ENCODE results near the gene OR2T5.
"Not testable (repeated sequence)": the region's sequence is repeated elsewhere in the genome, so short reads cannot be mapped to it uniquely, and the experiment has no call there.

The OR2T5 gene, protein sequence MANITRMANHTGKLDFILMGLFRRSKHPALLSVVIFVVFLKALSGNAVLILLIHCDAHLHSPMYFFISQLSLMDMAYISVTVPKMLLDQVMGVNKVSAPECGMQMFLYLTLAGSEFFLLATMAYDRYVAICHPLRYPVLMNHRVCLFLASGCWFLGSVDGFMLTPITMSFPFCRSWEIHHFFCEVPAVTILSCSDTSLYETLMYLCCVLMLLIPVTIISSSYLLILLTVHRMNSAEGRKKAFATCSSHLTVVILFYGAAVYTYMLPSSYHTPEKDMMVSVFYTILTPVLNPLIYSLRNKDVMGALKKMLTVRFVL

DNA sequence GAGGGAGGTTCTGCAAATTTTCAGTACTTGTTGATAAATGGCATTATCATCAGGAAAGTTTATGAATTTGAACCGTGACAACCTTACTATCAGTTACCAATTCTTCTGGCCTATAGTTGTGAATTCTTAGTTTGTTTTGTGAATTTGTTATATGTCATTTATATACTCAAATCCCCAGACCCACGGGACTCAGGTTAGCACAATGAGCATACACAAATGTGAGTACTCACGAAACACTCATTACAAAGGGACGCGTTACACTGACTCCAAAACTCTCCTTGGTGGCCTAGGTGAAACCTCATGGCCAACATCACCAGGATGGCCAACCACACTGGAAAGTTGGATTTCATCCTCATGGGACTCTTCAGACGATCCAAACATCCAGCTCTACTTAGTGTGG, at the start of gene OR2T5:
Gene OR2T5 (plus strand): TSS at position 301 of the 400 bp plus-strand sequence. CDS start 0 bp downstream, at position 301.
- not testable (repeated sequence) for DNase-seq

DNA sequence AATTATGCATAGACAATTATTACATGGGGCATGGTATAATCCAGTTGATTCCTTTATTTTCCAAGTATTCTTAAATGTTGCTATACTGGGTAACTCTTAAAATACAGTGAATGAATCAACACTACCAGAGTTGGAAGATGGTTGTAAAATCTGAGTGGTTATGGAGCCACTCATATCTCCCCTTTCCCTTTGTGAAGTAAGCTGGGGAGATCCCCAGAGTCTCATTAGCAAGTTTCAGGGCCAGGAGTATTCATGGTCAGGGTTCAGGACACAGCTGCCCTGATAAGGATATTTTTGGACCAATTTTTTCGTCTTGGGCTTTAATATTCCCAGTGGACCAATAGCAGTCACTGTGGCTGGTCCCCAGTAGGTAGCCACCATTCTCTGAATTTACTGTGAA, 49.7 kb upstream of the OR2T5 start:
- not testable (repeated sequence) for DNase-seq

DNA sequence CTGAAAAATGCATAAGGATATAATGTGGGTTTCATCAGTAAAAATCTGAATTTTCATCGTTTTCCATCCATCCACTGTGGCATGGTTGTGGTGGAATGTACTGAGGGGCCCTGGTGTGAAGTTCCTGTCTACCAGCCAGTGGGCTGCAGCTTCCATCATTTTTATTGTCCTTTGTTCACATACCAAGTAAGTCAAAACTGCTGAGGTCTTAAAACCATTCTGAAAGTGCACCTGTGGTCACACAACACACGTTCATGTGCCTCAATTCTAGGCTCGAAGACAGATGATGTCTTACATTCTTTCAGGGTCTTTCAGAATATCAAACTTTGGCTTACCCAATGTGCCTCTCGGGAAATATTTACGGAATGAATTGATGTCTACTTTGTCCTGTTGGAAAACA, 49.1 kb upstream of the OR2T5 start:
- DNase-seq: not testable (repeated sequence)

DNA sequence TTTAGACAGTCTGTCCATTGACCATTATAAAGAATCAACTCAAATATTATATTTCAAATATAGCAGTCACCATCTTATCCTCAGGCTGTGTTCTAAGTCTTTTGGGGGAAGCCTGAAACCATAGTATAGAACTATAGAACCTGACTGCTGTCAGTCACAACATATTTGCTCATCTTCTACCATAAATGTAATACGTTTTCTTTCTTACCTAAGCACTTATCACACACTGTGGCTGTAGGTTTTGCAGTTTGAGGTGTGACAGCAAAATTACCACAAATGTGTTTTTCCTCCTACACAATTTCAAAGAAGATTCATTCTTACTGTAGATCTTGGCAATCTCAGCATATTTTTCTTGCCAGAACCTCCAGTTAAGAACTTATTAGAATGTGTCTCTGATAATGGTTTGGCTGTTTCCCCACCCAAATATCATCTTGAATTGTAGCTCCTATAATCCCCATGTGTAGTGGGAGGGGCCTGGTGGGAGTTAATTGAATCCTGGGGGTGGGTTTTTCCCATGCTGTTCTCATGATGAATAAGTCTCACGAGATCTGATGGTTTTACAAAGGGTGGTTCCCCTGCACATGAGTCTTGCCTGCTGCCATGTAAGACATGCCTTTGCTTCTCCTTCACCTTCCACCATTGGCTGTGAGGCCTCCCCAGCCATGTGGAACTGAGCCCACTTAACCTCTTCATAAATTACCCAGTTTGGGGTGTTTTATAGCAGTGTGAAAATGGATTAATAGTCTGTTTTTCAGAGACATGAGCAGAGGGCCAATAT, 45.7 kb upstream of the OR2T5 start:
- DNase-seq: not testable (repeated sequence)

- DNase-seq: not testable (repeated sequence)
These were observed 43.8 kb upstream of the OR2T5 start for GRCh38 chr1:248444603-248445002.

- not testable (repeated sequence) for DNase-seq
These were observed 43.0 kb upstream of the OR2T5 start, which contains the start of gene OR2T2 for GRCh38 chr1:248445399-248445798. Gene OR2T2 (plus strand): TSS chr1:248445637. CDS start chr1:248452798, 7,161 bp downstream.

DNA sequence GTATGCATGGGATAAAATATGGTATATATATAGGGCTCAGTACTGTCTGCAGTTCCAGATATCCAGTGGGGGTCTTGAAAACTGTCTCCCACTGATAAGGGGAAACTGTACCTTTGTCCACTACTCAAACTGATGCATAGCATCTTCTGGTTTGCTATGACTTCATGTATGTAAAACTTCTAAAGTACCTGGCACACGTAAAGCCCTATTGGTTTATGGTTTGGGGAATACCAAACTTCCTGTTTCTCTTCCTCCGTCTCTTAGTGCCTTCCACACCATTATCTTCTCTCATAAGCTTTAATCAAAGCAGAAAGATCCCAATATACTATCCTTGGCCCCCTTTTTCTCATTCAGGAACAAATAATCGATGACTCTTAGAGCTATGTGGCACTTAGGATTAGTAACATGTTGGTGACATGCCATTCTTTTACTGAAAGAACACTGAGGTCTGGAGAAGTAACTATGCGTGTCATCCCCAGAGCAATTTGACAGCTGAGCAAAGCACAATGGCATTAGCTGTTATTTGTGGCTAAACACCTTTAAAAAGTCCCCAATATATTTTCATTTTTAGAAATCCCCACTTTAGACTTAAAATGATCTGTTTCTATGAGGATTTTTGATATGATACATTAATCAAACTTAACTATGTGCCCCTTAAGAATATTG, 39.8 kb upstream of the OR2T5 start:
- DNase-seq: not testable (repeated sequence)

- not testable (repeated sequence) for DNase-seq
These were observed 38.4 kb upstream of the OR2T5 start for GRCh38 chr1:248449821-248450465.

DNA sequence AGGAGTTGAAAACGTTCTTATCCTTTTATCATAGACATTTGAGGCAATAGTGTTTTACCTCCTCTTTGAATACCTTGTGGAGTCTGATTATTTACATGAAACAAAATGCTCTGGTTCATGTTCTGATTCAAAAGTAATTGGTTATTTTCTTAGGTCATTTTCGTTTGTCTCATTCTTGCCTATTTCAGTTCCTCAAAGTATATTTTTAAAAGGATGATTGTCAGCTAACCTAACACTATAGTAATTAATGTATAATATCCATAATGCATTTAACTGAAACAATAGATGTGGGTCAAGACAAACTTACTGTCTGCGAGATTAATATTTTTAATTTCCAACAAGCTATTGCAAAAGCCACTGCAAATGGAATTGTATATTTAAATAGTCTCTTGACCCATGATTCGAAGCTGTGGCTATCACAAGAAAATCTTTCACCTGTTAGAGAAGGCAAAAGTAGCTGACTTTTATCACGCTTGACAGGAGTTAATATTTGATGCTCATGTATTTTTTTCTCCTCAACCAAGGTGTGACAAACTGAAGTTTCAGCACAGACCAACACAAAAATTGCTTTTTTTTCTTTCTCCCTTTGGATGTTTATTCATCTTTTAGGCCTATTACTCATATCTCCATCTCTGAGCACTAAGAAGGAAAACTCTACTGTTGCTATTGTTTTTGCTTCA, 37.8 kb upstream of the OR2T5 start:
- DNase-seq: not testable (repeated sequence)

DNA sequence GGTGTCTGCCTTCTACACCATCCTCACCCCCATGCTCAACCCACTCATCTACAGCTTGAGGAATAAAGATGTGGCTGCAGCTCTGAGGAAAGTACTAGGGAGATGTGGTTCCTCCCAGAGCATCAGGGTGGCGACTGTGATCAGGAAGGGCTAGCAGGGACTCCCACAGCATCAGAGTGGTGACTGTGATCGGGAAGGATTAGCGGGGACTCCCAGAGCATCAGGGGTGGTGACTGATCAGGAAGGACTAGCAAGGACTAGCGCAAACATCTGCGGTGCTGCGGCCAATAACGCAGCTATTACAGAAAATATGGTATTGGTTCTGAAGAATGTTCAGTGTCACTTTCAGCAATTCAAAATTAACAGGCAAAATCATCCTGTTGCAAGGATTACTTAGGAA, 34.8 kb upstream of the OR2T5 start:
- not testable (repeated sequence) for DNase-seq

DNA sequence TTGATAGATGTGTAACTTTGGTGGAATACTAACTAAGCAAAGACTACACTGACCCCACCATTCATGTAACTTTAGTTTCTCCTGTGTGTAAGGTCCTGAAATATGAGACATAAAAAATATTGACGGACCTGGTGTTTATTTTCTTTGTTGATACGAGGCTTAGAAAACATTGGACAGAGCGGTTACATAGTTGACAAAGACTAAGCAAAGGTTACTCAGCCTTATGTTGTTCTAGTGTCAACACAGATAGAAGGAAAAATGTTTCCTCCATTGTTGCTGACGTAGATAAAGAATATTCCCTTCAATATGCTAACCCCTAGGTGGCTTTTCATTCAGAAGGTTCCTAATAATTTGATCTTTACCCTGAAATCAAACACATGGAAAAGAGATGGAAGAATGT, 33.3 kb upstream of the OR2T5 start:
- DNase-seq: not testable (repeated sequence)

- not testable (repeated sequence) for DNase-seq
These were observed 31.8 kb upstream of the OR2T5 start for GRCh38 chr1:248456635-248457034.

DNA sequence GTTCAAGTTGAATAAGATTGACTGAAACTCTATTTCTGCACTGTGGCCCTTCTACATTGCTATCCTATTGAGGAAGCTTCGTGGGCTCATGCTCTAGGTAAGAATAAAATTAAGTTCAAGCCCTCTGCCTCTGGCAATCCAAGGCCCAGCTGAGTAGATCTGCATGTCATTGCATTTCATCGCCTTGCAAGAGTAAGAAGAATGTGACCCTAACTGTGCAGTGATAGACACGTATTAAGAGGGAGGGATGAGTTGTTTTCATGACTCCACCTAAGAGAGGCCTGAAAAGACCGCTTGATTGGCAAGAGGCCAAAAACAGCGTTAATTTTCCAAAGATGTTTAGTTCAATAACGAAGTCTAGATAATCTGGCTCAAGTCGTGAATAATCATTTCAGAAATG, 29.3 kb upstream of the OR2T5 start:
- DNase-seq: not testable (repeated sequence)

- DNase-seq: no peak
These were observed 17.2 kb upstream of the OR2T5 start for GRCh38 chr1:248471154-248471553.

- DNase-seq: not testable (repeated sequence)
These were observed 16.3 kb upstream of the OR2T5 start for GRCh38 chr1:248472111-248472510.

GRCh38 chr1:248473051-248473450, 15.3 kb upstream of the OR2T5 start, which contains the start of gene OR2T3:
Gene OR2T3 (plus strand): TSS chr1:248473351. CDS start chr1:248473351, 0 bp downstream.
- DNase-seq: not testable (repeated sequence)

- DNase-seq: not testable (repeated sequence)
These were observed 12.7 kb upstream of the OR2T5 start for GRCh38 chr1:248475660-248476059.

- DNase-seq: not testable (repeated sequence)
These were observed 6.5 kb upstream of the OR2T5 start for GRCh38 chr1:248481686-248482579.

DNA sequence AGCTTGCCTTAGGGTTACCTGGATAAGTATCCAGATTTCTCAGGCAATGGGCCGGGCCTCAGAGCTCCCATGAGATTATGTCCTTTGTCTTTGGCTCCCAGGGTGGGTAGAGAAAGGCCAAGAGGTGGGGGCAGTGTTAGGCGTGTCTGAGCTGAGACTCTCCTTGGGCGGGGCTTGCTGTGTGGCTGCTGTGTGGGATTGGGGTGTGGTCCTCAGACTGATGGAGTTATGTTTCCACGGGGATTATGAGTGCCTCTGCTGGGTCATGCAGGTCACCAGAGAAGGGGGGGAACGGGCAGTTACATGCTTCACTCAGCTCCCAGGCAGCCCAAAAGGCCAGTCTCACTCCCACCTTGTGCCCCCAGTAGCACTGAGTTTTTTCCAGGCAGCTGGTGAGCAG, 8.3 kb downstream of the OR2T5 start:
- not testable (repeated sequence) for DNase-seq

All from anterior cingulate cortex (tissue), 58 donors.